NCI-H345 (cell line): ENCODE measurements around the gene ZBTB44.
A peak's percentile ranks its signal among the peaks of the same experiment; 100 is the strongest.
"Not testable (repeated sequence)": the region's sequence is repeated elsewhere in the genome, so short reads cannot be mapped to it uniquely, and the experiment has no call there.

Source experiments
- DNase-seq: peaks from one replicate; lab custom pipeline; 2025; lab: John Stamatoyannopoulos, UW

ZBTB44 gene

DNA sequence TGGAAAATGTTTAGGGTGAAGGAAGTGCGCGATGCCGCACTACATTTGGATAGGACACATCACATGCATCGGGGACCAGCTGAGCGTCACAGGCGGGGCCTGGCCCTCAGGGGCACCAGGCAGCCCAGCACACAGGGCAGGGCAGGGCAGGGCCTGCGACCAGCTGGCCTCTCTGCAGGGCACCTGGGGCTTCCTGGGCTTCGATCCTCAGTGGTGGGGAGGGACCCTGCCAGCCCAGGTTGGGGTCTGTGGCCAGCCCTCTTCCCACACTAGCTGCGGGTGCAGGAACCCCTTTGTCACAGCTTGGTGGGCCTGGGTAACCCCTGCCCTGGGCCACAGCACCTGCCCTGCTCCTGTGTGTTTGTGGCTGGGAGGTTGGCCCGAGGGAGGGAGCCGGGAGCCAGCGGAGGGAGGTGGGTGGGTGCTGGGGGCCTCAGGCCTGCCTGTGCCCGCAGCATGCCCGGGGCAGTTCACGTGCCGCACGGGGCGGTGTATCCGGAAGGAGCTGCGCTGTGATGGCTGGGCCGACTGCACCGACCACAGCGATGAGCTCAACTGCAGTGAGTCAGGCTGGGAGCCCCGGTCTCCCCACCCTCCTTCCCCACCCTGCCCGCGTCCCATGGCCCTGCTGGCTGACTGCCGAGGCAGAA lies 117.2 kb downstream of the ZBTB44 start:
- DNase-seq, result no peak

DNA sequence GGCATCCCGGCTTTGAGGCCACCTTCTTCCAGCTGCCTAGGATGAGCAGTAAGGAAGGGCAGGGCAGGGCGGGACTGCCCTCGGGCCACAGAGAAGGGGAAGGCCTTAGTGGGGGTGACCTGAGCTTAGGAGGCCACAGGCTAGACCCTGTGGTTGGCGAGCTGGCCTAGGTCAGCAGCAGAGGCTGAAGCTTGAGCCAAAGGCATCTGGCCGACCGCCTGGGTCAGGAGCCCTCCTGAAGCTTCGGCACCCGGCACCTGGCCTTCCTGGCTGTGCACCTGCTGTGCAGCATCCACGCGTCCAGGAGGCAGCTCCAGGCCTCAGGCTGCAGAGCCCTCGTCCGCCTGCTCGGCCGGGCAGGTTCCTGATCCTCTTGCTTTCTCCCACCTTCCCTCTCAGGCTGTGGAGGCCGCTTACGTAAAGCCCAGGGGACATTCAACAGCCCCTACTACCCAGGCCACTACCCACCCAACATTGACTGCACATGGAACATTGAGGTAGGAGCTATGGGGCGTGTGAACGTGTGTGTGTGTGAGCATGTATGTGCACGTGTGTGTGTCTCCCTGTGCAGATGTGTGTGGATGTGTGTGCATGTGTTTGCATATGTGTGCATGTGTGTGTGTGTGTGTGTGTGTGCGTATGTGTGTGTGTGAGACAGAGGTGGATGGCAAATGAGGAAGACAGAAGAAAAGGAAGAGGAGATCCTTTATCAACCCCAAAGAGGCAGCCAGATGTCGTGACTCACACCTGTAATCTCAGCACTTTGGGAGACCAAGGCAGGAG lies 120.3 kb downstream of the ZBTB44 start:
- DNase-seq, result no peak

DNA sequence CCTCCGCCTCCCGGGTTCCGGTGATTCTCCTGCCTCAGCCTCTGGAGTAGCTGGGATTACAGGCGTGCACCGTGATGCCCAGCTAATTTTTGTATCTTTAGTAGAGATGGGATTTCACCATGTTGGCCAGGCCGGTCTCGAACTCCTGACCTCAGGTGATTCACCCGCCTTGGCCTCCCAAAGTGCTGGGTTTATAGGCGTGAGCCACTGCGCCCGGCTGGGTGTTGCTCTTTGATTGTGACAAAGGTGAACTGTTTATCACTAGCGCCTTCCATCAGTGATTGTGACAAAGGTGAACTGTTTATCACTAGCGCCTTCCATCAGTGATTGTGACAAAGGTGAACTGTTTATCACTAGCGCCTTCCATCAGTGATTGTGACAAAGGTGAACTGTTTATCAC lies 121.2 kb downstream of the ZBTB44 start:
- DNase-seq, result not testable (repeated sequence)

DNA sequence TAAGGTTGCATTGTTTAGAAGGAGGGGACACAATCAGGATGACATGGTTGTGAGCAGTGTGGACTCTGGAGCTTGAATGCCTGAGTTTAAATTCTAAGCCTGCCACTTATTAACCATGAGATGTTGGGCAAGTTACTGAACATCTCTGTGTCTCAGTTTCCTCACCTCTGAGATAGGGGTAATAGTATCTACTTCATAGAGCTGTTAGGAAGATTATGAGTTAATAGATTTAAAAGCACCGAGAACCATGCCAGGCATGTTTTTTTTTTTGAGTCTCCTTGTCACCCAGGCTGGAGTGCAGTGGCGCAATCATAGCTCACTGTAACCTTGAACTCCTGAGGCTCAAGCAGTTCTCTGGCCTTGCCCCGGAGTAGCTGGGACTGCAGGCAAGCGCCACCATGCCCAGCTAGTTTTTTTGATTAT lies 121.9 kb downstream of the ZBTB44 start:
- DNase-seq, result no peak

DNA sequence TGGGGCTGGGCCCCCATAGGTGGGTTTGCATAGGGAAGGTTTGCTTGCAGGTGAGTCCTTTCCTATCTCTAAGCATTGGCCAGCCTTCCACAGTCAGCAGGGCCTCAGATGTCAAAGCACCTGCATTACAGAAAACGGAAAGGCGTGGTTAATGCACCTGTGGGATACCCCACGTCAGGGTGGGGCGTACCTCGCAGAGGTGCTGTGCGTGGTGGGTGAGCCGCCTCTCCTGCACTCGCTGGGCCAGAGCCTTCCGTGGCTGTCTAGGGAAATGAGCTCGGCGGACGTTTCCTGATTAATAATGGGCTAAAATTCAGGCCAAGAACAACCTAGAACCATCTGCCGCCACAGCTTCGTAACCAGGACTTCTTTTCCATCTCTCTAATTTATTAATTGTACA lies 122.8 kb downstream of the ZBTB44 start:
- DNase-seq, result no peak

DNA sequence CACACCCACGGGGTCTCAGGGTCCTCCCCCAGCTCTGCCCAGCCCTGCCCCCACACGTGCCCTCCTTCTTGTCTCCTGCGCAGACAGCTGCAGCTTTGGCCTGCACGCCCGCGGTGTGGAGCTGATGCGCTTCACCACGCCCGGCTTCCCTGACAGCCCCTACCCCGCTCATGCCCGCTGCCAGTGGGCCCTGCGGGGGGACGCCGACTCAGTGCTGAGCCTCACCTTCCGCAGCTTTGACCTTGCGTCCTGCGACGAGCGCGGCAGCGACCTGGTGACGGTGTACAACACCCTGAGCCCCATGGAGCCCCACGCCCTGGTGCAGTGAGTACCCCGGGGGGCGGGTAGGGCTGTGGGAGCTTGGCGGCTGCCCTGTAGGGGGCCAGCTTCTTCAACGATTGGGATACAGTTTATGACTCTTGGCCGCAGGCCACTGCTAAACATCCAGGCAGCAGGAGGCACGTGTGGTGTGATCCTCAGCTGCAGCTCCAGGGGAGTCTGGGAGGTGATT lies 124.3 kb downstream of the ZBTB44 start:
- peak; percentile 91 for DNase-seq

DNA sequence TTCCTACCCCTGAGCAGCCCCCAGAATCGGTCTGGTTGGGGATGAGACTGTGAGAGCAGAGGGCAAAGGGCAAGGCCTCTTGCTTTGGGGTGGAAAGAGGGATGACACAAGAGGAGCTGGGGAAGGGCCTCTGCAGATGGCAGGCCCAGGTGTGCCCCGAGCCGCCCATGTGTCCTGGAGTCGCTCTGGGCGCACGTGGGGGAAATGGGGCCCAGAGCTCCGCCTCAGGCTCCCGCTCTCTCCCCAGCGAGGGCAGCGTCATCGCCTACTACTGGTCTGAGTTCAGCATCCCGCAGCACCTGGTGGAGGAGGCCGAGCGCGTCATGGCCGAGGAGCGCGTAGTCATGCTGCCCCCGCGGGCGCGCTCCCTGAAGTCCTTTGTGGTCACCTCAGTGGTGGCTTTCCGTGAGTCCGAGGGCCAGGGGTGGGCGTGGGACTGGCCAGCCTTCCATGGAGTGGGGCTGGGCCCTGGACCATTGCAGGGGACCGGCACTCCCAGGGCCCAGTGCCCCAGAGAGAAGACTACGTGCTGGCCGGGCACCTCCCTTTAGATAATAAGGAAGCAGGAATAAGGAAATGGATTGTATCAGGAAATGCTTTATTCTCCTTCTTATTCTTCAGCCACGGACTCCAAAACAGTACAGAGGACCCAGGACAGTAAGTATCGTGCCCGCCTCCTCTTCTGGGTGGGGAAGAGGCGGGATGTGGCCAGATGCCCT lies 125.1 kb downstream of the ZBTB44 start:
- no peak for DNase-seq

DNA sequence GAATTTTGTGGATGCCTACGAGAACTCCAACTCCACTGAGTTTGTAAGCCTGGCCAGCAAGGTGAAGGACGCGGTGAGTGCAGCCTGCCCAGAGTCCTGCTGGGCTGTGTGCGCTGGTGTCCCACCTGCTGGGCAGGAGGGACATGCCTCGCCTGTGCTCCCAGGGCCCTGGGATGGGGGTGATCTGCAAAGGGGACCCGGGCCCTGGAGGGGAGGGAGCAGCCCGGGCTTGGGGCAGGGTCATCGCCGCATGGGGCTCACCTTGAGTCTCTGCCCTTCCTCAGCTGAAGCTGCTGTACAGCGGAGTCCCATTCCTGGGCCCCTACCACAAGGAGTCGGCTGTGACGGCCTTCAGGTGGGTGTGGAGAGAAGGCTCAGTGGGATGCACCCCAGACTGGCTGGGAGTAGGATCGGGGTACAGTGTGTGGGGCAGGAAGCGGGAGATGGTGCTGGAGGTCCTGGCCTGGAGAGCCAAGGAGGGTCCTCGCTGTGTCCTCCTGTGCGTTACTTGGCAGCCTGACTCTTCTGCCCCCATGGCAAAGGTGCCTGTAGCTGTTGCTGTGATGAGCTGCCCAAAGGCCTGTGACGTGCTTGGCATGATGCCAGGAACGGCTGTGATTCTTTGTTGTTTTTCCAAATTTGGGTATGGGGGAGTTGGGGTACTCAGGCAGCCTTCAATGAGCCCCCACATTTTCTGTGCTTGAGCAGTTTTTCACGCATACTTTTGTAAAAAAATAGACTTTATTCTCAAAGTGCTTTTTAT lies 126.0 kb downstream of the ZBTB44 start:
- peak; percentile 33 for DNase-seq

DNA sequence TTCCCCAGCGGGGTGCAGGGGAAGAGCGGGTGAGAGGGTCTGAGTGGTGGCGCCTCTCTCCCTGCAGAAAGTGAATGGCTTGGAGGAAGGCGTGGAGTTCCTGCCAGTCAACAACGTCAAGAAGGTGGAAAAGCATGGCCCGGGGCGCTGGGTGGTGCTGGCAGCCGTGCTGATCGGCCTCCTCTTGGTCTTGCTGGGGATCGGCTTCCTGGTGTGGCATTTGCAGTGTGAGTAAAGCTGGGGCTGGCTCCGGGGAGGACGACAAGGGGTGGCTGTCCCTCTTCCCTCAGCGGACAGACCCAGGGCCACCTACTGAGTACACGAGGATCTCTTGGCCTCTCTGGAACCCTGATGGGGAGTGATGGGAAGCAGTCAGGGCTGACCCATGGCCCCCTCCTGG lies 126.7 kb downstream of the ZBTB44 start:
- no peak for DNase-seq

DNA sequence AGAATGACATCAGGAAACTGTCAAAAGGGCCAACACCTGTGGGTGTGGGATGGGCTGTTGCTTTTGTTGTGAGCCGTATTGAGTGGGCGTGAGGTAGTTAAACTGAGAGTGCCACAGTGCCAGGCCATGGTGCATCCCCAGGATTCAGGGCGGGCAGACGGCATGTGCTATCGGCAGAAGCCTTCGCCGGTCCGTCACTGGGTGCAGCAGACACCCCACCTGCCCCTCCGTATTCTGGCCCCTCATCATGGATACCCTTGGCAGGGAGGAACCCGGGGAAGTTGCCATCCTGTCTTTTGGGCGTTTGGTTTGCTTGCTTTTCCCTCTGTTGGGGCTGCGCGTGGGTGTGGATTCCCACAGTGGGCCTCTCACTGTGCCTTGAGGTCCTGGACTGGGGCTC lies 127.6 kb downstream of the ZBTB44 start:
- DNase-seq, result no peak

DNA sequence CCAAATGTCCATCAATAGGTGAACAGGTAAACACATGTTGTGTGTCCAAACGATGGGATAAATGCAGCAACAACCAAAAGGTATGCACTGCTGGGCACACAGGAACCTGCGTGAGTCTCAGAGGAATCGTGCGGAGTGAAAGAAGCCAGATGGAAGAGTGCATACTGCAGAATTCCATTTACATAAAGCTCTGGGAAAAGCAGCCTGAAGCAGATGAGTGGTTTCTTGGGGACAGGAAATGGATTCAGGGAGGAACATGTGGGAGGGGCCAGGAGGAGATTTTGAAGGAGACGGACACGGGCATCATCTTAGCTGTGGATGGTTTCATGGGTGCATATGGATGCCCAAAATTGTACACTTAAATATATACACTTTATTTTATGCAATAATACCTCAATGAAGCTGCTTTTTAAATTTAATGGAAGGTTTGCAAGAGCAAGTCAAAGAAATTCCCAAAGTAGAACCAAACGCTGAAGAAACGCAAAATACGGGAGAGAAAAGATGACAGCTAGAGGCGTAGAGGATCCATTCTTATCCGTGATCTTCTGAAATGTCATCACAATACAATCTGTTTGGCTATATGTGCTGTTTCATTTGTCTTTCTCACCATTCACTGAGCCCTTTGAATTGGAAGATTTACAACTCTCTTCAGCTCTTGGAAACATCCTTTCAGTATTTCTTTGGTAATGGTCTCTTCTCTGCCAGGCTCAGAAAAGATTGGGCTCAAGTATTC lies 130.7 kb downstream of the ZBTB44 start:
- DNase-seq, result no peak

DNA sequence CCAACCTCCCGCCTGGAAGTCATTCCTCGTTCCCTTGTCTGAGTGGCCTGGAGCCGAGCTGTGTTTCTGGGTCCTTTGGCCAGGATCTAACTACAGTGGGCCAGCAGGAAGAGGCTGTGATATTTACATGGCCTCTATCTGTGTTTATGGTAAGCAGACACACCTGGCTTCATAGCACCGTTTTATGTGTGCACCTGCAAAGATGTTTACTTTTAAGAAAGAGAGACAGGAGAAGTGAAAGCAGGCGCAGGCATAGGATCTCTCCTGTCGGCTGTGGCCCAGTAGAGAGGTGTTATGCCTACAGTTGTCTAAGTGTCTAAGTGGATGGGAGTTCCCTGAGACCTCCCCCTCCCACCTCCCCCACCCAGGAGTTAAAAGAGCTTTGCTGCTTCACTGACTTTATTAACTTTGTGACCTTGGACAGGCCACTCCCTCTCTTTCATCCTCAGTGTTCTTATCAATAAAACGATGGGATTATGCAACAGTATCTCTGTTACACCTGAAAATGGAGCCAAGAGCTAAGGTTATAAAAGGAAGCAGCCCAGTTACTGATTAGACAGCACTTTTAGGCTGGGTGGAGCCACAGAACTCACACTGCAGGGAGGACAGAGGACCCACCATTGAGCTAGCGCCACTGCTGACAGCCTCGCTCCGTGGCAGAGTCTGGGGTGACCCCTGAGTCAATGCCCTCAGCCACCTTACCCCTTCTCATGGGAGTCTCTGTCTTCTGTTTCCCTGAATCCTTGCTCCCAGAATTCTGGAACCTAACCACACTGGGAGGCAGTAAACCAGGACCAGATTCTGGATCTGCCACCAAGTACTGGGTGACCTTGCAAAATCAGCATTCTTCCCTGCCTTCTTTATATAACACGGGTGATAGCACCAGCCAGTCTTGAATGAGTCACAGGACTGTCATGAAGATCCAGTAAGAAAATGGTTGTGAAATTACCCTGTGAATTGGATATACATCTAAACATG lies 133.1 kb downstream of the ZBTB44 start:
- peak; percentile 86 for DNase-seq

DNA sequence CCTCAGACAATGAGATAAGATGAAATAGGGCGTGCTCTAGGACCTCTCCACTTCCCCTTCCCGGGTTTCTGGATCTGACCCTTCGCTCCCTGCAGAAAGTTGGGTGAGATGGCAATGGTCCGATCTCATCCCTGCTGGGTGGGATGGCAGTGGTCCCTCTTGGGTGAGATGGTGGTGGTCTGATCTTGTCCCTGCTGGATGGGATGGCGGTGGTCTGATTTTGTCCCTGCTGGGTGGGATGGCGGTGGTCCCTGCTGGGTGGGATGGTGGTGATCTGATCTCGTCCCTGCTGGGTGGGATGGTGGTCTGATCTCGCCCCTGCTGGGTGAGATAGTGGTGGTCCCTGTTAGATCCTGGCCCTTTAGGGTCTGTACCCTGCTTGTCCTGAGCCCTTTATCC lies 133.8 kb downstream of the ZBTB44 start:
- no peak for DNase-seq

DNA sequence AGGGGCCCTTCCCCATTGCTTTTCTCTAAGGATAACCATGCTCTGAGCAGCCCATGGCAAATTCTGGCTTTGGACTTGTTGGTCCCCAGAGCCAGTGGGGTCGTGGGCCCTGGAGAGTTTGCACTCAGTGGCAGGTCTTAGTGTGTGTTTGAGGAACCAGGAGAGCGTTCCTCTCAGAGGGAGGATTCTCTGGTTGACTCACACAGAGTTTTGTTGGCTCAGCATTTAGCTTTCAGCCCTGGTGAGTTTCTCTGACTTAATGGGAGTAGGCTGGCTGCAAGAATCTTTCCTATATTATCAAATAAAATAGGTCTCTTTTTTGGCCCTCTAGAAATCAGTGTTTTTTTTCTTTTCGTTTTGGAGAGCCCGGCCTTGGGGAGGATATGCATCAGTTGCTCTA lies 134.2 kb downstream of the ZBTB44 start:
- peak; percentile 48 for DNase-seq

DNA sequence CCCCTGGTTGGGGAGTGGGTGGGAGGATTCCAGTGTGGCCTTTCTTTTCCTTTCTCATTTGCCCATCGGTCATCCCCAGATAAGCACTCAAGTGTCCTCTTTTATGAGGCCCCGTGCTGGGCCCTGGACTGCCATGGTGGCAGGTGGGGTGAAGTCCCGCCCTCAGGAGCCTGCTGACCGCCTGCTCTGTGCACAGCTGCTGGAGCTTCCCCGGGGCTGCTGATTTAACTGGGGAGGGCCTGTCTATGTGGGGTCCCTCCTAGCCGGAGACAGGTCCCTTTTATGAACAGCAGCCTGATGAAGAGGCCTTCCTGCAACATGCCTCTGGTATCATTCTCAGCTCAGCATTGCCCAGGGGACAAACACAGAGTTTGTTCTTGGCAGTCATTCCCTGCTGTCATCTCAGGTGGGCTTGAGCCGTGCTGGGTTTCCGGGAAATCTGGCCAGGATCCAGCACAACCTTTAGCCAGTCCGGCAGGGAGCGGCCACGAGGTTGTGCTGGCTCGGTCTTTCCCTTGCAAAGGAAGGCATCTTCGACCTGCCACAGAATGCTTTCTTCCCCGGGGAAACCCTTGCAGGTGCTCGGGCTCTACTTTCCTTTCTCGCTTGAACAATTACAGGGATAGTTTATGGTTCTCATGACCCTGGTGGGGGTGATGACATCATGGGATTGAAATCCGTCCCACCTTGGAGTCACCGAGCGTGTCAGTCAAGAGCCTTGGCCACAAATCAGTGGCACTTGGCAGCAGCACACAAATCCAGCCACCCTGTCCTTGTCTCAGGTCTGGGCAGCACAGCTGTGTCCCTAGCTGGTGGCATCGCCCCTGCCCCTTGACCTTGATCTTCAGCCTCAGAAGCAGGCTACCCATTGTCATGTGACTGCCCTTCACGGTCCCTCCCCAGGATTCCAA lies 135.1 kb downstream of the ZBTB44 start:
- peak; percentile 77 for DNase-seq

DNA sequence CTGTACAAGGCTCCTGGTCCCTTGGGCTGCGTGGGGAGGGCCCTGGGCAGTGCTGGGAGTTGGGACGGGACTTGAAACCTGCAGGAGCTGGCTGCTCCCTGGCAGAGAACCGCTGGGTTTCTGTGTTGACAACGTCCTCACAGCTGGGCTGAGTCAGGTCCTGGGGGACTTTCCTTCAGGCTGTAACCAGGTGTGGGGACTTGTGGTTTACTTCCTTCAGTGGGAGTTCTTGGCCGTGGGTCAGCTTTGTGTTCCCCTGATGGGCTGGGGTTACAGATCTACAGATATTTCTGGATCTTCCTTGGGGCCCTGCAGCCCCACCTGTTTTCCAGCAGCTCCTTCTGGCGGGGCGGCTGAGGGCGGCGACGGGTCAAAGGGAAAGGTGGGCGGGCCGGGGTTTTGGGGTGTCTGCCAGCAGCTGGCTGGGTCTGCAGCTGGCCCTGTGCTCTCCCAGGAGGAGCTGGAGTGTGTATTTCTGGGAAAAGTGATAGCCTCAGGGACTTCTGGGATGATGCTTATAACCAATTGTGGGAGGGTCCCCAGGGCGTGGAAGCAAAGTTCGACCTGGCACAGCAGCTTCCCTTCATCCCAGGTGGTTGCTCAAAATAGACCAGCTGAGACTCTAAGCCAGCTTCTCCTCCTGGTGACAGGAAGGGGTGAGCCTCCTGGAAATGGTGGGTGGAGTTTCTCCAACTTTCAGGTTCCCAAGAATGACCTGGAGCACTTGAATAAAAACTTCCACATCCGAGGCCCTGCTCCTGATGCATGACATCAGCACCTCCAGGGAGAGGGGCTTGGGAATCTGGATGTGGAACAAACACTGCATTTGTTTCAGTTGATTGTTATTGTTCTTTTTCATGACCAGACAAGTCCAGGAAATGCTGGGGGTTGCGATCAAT lies 136.0 kb downstream of the ZBTB44 start:
- peak; percentile 76 for DNase-seq

DNA sequence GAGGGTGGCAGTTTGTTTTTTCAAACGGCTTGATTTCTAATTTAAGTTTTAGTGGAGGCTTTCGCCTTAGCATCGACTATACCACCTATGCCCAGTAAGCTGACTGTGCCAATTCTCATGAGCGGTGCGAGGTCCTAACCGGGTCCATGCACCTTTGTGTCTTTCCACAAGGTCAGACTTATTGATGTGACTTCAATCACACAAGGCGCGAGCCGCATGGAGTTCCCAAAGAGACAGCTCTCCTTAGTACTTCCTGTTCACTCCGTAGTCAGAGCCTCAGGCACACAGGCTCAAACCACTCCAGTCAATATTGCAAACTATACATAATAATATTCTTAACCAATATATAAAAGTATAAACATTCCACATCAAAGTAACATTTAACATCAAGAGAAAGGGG lies 136.9 kb downstream of the ZBTB44 start:
- no peak for DNase-seq
